ENCODE data around the gene C2orf92.

C2orf92 gene

DNA sequence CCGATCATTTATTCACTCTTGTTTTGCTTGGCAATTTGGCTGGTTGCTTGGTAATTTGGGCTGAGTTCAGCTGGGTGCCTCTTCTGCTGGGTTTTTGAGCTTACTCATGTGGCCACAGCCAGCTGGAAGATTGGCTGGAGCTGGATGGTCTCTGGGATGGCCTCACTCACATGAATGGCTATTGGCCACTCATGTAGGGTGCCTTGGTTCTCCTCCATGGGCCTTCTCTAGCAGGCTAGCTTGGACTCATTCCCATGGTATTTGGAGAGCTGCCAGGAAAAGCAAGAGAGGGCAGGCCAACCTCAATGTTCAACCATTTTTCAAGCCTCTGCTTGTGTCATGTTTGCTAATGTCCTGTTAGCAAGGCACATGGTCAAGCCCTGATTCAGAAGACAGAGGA lies 60.7 kb downstream of the C2orf92 start:
- DNase-seq (ENCODE audit: low spot score), result peak; percentile 87

GRCh38 chr2:97731274-97732020 lies 61.9 kb downstream of the C2orf92 start:
- no peak for DNase-seq (ENCODE audit: low spot score)

DNA sequence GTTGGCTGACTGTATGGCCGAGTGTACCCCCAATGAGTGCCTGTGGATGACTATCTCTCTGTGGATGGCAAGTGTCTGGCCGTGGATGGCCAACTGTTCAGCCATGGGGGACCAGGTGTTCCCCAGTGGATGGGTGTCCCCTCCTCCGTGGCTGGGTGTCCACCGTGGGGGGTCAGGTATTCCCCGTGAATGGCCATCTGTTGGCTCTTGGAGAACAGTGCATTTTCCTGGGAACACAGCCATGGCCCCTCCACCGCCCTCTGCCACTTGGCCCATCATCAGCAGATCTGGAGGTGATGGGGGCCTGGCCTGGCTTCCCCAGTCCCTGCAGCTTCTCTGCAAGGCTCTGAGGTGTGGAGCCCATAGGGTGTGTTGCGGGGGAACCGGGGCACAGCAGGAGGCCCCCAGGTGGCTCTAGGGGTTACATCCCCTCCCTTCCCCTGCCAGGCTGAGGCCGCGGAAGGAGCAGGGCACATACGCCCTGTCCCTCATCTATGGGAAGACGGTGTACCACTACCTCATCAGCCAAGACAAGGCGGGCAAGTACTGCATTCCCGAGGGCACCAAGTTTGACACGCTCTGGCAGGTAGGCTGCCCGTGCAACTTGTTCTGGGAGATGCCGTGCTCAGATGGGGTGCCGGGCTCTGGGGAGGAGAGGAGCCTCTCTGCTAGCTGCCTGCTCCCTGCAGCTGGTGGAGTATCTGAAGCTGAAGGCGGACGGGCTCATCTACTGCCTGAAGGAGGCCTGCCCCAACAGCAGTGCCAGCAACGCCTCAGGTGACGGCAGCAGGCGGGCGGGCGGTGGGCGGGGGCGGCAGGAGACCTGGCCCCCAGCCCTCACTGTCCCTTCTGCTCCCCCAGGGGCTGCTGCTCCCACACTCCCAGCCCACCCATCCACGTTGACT lies 63.2 kb downstream of the C2orf92 start:
- DNase-seq (ENCODE audit: low spot score), result no peak

DNA sequence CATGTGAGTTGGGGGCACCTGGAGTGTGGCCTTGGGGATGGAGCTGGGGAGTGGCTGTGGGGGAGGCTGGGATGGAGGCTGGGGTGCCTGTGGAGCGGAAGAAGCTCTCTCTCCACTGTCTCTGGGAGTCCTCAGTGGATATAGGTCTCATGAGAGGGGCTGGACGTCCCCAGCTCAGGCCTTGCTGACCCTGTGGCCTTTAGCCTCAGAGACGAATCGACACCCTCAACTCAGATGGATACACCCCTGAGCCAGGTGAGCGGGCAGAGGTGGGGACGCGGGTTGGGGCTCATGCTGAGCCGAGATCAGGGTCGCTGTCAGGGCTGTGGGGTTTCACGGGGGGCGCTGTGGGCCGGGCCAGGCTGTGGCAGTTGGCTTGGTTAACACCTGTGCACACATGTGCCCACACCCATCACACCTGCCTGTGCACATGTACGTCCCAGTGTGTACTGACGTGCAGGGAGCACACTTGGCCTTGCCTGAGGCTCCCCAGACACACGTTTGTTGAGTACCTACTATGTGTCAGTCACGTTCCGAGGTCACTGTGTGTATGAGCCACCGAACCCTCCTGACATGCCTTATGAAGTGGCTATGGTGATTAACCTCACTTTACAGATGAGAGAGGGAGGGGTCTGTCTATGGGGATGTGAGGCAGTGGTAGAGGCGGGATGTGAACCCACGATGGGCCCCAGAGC lies 64.0 kb downstream of the C2orf92 start:
- DNase-seq (ENCODE audit: low spot score), result no peak

DNA sequence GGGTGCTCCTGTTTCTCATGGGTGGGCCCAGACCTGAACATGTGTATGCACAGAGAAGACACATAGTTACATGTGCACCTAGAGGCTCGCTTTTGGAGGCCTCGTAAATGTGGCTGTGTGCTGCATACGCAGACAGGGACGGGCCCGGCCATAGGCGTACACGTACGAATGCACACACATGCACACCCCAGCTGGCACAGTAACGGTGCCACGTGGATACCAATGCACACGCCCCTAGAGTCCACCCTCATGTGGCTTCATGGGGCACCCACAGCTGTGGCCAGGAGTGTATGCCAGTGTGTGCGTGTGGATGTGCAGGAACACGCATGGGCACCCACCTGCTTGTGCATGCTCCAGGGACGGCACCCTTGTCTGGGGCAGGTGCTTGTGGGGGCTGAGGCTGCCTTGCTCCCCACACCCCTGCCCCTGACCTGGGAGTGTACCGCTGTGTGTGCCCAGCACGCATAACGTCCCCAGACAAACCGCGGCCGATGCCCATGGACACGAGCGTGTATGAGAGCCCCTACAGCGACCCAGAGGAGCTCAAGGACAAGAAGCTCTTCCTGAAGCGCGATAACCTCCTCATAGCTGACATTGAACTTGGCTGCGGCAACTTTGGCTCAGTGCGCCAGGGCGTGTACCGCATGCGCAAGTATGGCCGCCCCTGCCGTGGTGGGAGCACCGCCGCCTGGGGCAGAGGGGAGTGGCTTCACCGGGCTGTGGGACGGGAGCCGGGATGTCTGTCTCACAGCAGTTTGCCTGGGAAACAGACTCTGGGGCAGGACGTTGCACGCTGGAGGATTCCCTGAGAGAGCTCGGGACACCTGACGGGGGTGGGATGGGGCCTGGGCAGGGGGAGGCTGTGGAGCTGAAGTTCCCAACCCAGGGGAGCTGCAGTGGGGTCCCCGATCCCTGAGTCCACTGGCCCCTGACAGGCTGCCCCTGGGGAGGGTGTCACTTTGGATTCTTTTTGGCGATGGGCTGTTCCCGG lies 64.8 kb downstream of the C2orf92 start:
- no peak for DNase-seq (ENCODE audit: low spot score)

DNA sequence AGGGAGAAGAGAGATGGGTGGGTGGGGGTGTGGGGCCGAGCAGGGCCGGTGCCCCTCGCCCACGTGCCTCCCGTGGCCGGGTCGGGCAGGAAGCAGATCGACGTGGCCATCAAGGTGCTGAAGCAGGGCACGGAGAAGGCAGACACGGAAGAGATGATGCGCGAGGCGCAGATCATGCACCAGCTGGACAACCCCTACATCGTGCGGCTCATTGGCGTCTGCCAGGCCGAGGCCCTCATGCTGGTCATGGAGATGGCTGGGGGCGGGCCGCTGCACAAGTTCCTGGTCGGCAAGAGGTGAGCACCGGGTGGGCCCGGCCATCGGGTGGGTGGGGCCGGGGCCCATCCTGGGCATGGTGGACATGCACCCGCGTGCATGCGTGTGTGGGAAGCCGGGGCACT lies 65.6 kb downstream of the C2orf92 start:
- no peak for DNase-seq (ENCODE audit: low spot score)

DNA sequence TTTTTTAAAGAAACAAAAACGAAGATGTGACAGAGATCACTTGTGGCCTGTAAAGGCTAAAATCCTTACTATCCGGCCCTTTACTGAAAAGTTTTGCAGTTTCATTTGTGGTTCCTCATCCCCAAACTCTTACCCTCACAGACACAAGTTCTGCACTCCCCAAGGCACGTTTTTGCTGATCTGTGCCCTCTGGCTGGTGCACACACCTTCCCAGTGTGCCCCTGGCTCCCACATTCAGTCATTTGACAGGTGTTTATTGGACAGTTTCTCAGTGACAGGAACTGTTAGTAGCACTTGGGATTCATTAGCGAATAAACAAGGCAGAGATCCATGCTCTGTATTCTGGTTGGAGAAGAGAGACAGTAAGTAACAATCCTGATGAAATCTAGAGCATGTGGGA lies 66.7 kb downstream of the C2orf92 start:
- no peak for DNase-seq (ENCODE audit: low spot score)

GRCh38 chr2:97736608-97737330 lies 67.3 kb downstream of the C2orf92 start:
- DNase-seq (ENCODE audit: low spot score), result no peak

DNA sequence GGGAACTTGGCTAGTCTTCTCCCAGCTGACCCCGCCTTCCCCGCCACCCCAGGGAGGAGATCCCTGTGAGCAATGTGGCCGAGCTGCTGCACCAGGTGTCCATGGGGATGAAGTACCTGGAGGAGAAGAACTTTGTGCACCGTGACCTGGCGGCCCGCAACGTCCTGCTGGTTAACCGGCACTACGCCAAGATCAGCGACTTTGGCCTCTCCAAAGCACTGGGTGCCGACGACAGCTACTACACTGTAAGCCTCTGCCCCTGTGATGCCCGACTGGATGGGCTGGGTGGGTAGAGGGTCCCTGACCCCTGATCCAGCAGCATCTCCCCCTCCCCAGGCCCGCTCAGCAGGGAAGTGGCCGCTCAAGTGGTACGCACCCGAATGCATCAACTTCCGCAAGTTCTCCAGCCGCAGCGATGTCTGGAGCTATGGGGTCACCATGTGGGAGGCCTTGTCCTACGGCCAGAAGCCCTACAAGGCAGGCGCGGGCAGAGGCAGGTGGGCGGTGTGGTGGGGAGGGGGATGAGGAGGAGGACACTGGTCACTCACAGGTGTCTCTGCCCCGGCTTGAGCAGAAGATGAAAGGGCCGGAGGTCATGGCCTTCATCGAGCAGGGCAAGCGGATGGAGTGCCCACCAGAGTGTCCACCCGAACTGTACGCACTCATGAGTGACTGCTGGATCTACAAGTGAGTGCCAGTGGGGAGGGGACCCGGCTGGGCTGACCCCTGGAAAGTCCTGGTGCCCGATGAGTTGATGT lies 68.1 kb downstream of the C2orf92 start:
- DNase-seq (ENCODE audit: low spot score), result no peak

GRCh38 chr2:97738179-97739019 lies 68.9 kb downstream of the C2orf92 start:
- no peak for DNase-seq (ENCODE audit: low spot score)

DNA sequence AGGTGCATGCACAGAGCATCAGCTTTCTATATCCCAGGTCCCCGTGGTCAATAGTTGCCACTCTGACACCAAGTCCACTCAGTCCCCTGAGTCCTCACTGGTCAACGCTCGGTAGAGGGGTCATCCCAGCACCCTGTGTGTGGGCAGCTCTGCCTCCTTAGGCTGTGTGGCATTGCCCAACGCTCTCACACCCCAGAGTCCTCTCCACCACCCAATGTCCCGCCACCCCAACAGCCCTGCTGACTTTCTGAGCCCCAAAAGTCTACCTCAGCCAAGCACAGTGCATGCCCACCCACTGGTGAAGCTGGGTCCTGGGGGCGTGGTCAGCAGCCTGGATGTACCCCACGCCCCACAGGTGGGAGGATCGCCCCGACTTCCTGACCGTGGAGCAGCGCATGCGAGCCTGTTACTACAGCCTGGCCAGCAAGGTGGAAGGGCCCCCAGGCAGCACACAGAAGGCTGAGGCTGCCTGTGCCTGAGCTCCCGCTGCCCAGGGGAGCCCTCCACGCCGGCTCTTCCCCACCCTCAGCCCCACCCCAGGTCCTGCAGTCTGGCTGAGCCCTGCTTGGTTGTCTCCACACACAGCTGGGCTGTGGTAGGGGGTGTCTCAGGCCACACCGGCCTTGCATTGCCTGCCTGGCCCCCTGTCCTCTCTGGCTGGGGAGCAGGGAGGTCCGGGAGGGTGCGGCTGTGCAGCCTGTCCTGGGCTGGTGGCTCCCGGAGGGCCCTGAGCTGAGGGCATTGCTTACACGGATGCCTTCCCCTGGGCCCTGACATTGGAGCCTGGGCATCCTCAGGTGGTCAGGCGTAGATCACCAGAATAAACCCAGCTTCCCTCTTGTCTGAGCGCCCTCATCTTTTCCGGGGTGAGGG lies 69.7 kb downstream of the C2orf92 start:
- no peak for DNase-seq (ENCODE audit: low spot score)

DNA sequence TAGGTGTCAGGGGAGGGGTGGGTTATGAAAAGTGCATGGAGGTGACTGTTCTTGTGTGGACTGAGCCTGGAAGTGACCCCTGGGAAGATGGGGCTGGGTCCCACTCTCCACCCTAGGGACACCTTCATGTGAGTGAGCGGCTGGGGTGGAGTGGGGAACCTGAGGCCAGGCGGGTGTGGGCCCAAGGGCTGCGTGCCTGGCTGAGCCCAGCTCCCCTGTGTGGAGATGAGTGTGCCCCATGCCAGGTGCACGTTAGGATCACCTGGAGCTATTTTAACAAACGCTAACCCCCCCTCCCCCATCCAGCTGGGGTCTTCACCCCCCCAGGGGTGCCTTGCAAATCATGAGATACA lies 70.4 kb downstream of the C2orf92 start:
- no peak for DNase-seq (ENCODE audit: low spot score)

- peak; percentile 49 for DNase-seq (ENCODE audit: low spot score)
These were observed 71.2 kb downstream of the C2orf92 start for GRCh38 chr2:97740590-97741182.

DNA sequence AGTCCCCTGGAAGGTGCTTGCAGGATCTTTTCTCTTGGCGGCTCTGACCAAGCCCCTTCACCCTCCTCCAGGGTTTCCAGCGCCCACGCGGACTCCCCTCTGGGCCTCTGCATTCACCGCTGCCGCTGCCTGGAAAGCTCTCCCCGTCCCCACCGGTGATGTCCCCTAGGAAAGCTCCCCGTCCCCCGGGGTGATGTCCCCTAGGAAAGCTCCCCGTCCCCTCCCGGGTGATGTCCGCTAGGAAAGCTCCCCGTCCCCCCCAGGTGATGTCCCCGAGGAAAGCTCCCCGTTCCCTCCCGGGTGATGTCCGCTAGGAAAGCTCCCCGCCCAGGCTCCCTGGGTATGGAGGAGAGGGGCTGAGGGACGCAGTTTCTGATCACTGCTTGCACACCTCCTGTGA lies 71.7 kb downstream of the C2orf92 start:
- DNase-seq (ENCODE audit: low spot score), result no peak

GRCh38 chr2:97741686-97742085 lies 72.2 kb downstream of the C2orf92 start:
- no peak for DNase-seq (ENCODE audit: low spot score)

GRCh38 chr2:97742381-97742847 lies 72.9 kb downstream of the C2orf92 start:
- DNase-seq (ENCODE audit: low spot score), result peak; percentile 9

GRCh38 chr2:97743913-97744312 lies 74.4 kb downstream of the C2orf92 start:
- no peak for DNase-seq (ENCODE audit: low spot score)
